Measurements from ENCODE around the gene PITX1.
"Not testable (repeated sequence)": the region's sequence is repeated elsewhere in the genome, so short reads cannot be mapped to it uniquely, and the experiment has no call there.

PITX1 gene

GRCh38 chr5:135009736-135010501 lies 24.1 kb downstream of the PITX1 start:
- no peak for DNase-seq (ENCODE audit: low spot score)

DNA sequence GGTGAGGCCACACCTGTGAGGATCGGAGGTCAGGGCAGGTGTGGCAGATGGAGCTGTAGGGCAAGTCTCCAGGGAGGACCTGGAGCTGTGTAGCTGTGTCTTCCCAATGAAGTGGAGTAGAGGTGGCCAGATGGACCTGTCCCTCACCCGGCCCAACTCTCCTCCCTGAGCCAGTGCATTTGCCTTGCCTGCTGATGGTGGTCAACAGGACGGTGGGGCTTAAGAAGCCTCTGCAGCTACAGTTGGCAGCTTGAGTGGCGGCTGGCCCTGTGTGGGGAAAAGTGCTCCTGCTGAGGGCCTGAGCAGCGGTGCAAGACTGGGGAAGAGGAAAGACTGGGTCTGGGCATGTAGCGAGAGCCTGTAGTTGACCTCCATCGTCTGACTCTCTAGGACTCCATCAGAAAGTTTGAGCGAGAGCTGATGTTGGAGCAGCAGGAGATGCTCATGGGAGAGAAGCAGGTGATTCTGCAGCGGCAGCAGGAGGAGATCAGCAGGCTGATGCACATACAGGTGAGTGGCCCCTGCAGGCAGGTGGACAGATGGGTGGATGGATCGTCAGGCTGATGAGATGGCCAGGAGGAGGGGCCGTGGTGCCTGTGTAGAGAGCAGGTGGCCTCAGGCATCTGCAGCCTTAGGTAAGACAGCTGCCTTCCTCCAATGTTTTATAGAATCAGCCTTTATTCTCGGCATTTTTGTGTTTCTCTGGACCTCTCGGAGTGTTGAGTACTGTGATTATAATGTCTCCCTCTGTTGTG lies 24.9 kb downstream of the PITX1 start:
- DNase-seq (ENCODE audit: low spot score): no peak

DNA sequence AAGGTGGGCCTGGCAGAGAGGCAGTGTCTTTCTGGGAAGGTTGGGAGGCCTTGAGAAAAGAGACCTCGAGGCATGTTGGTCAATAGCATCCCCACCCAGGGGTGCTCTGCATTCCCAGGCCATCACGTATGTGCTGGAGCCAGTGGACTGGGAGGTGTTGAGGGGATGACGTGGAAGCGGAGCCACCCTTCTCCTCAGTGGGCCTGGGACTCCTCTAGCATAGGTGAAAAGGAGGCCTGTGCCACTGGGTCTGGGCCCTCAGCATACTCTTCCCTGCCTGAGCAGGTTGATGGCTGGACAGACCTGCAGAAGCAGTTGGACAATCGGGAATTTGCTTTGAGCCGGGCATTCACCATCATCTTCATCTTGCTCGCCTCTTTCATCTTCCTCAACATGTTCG lies 25.5 kb downstream of the PITX1 start:
- no peak for DNase-seq (ENCODE audit: low spot score)

- DNase-seq (ENCODE audit: low spot score): no peak
Measured at GRCh38 chr5:135007749-135008363, 26.2 kb downstream of the PITX1 start.

- no peak for DNase-seq (ENCODE audit: low spot score)
Measured at GRCh38 chr5:135007305-135007704, 26.7 kb downstream of the PITX1 start.

GRCh38 chr5:135005076-135005475 lies 29.0 kb downstream of the PITX1 start:
- DNase-seq (ENCODE audit: low spot score): no peak

DNA sequence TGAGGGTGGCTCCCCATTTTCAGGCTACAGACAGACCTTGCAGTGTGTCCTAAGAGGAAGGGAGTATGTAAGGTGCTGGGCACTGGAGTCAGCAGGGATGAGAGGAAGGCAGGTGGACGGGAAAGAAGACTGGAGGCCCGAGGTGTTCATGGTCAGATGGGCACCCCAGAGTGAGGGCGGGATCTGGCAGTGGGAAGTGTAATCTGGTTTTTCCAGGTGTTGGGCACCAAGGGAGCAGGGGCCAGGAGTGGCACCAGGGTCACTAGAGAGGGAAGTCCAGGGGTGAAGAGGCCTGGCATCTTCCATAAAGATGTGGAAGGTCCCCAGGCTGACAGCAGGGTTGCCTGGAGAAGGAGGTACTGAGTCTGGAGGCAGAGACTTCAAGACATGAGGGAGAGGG lies 29.7 kb downstream of the PITX1 start:
- no peak for DNase-seq (ENCODE audit: low spot score)

DNA sequence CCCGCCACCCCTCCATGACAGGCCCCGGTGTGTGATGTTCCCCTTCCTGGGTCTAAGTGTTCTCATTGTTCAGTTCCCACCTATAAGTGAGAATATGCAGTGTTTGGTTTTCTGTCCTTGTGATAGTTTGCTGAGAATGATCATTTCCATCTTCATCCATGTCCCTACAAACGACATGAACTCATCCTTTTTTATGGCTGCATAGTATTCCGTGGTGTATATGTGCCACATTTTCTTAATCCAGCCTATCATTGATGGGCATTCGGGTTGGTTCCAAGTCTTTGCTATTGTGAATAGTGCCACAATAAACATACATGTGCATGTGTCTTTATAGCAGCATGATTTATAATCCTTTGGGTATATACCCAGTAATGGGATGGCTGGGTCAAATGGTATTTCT lies 36.0 kb downstream of the PITX1 start:
- not testable (repeated sequence) for DNase-seq (ENCODE audit: low spot score)

GRCh38 chr5:134997015-134997414 lies 37.0 kb downstream of the PITX1 start:
- no peak for DNase-seq (ENCODE audit: low spot score)

GRCh38 chr5:134995850-134996402 lies 38.1 kb downstream of the PITX1 start:
- DNase-seq (ENCODE audit: low spot score): no peak

DNA sequence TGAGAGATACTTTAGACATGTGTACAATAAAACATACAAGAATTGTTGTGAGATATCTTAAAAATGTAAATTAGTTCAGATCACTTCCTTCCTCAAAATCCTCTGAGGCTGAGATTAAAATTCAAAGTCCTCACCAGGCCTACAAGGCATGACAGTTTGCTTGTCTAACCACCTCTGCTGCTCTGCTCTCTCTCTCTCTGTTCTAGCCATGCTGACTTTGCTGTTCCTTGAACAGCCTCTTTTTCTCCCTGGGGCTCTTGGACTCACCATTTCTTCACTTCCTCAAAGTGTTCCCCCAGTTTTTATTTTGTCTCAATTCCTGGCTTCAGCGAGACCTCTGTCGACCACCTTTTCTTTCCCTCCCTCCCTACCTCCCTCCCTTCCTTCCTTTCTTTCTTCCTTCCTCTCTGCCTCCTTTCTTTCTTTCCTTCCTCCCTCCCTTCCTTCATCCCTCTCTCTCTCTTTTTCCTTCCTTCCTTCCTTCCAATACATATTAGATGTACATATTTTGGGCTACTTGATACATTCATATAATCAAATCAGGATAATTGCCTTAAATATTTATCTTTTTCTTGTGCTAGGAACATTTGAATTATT lies 39.4 kb downstream of the PITX1 start:
- no peak for DNase-seq (ENCODE audit: low spot score)

DNA sequence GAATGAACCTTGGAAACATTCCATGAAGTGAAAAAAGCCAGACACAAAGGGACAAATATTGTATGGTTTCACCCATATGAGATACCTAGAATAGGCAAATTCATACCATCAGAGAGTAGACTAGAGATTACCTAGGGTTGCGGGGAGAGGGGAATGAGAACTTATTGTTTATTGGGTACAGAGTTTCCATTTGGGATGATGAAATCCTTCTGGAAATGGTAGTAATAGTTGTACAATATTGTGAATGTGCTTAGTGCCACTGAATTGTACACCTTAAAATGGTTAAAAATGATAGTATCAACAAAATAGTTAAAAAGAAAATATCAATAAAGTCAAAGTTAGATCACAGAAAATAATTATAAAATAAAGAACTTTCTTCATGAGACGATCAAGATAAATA lies 40.9 kb downstream of the PITX1 start:
- no peak for DNase-seq (ENCODE audit: low spot score)

DNA sequence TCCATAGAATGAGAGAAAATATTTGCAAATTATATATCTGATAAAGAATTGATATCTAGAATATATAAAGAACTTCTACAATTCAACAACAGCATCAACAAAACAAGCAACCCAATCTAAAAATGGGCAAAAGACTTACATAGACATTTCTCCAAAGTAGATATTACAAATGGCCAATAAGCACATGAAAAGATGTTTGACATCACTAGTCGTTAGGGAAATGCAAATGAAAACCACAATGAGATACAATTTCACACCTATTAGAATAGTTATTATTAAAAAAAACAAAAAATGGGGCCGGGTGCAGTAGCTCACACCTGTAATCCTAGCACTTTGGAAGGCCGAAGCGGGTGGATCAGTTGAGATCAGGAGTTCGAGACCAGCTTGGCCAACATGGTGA lies 41.9 kb downstream of the PITX1 start:
- DNase-seq (ENCODE audit: low spot score): no peak

- not testable (repeated sequence) for DNase-seq (ENCODE audit: low spot score)
Measured at GRCh38 chr5:134990183-134990582, 43.8 kb downstream of the PITX1 start.

- no peak for DNase-seq (ENCODE audit: low spot score)
Measured at GRCh38 chr5:134989266-134989830, 44.7 kb downstream of the PITX1 start.

GRCh38 chr5:134982230-134982629 lies 51.8 kb downstream of the PITX1 start:
- DNase-seq (ENCODE audit: low spot score): no peak

DNA sequence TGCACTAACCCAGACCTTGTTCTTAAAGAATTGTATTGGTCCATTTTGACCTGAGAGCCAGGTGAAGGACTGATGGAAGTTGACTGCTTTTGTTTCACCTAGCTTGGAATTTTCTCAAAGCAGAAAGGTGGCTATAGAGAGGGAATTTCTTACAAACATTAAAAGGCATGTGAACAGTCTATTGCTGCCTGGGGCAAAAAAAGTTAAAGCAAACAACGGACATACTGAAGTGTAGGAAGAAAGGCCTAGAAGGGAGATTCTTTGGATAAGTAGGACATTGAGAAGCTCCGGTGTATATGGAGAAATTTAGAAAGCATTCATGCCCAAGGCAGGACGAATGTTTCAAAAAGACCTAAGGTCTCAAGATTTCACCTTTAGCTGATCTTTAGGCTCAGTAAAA lies 54.6 kb downstream of the PITX1 start:
- DNase-seq (ENCODE audit: low spot score): no peak
